CD14-positive monocyte (primary cell): ENCODE measurements around the gene ITFG2. TPM values are rescaled to one million over a fixed set of nuclear protein-coding genes. Genes with fewer than 3 reads are reported as not detected.

Source experiments
- DNase-seq, 3 donors: peaks; one replicate each; pipeline ENCODE4 v3.0.0-alpha.2; 2011 to 2022
- H2AFZ ChIP-seq: 2 replicates; pipeline ENCODE4 v1.6.0; 2012; ENCODE audit warnings: mild to moderate bottlenecking, low read depth, low read length, inconsistent platforms; ENCODE audit not compliant: insufficient read depth, poor library complexity, severe bottlenecking
- H3K27ac ChIP-seq, 2 donors: 1 replicate in 1 of 2; 2 replicates in 1 of 2; pipeline ENCODE4 v1.5.1; 2012 to 2013; ENCODE audit warnings: low read length in 2 of 2, control low read depth in 1 of 2, inconsistent platforms in 1 of 2, low read depth in 1 of 2, mild to moderate bottlenecking in 1 of 2
- H3K27me3 ChIP-seq, 2 donors: one replicate each; pipeline versions ENCODE4 v1.6.0 to v1.6.1; 2011 to 2013; ENCODE audit warnings: low read length in 2 of 2; ENCODE audit not compliant: control insufficient read depth in 2 of 2, insufficient read depth in 2 of 2
- H3K36me3 ChIP-seq, 2 donors: replicated peaks in 1 of 2; 1 replicate in 1 of 2; 2 replicates in 1 of 2; pipeline versions ENCODE4 v1.5.1 to v1.6.1; 2012 to 2013; ENCODE audit warnings: low read length in 2 of 2, control low read depth in 1 of 2, inconsistent platforms in 1 of 2, mild to moderate bottlenecking in 1 of 2; ENCODE audit not compliant: insufficient read depth in 2 of 2, control insufficient read depth in 1 of 2
- H3K4me1 ChIP-seq, 2 donors: 1 replicate in 1 of 2; 2 replicates in 1 of 2; pipeline versions ENCODE4 v1.5.1 to v1.6.1; 2012 to 2013; ENCODE audit warnings: low read length in 2 of 2, control low read depth in 1 of 2, inconsistent platforms in 1 of 2, mild to moderate bottlenecking in 1 of 2, moderate library complexity in 1 of 2; ENCODE audit not compliant: insufficient read depth in 2 of 2, control insufficient read depth in 1 of 2
- H3K4me2 ChIP-seq: replicated peaks from 2 replicates; pipeline ENCODE3; 2012; ENCODE audit warnings: low read length, moderate library complexity, mild to moderate bottlenecking; ENCODE audit not compliant: poor library complexity, severe bottlenecking; ENCODE audit errors: extremely low read depth
- H3K4me3 ChIP-seq, 3 experiments: fragments of 200-600 bp in 1 of 3; sonication (generic) in 1 of 3; replicated peaks in 1 of 3; 1 replicate in 2 of 3; 2 replicates in 1 of 3; pipeline ENCODE4 v1.5.1; 2011 to 2013; ENCODE audit warnings: low read length in 3 of 3, mild to moderate bottlenecking in 3 of 3, control low read depth in 2 of 3, low read depth in 2 of 3, inconsistent platforms in 1 of 3, moderate library complexity in 1 of 3
- H3K79me2 ChIP-seq: 2 replicates; pipeline ENCODE4 v1.6.0; 2012; ENCODE audit warnings: mild to moderate bottlenecking, control low read depth, inconsistent platforms, low read length, moderate library complexity; ENCODE audit not compliant: insufficient read depth
- H3K9ac ChIP-seq: 2 replicates; pipeline ENCODE4 v1.6.0; 2017; ENCODE audit warnings: low read length, mild to moderate bottlenecking; ENCODE audit not compliant: insufficient read depth, poor library complexity, severe bottlenecking
- H3K9me3 ChIP-seq, 2 donors: replicated peaks in 1 of 2; 1 replicate in 1 of 2; 2 replicates in 1 of 2; pipeline versions ENCODE4 v1.5.1 to v1.6.1; 2012 to 2013; ENCODE audit warnings: low read length in 2 of 2, control low read depth in 1 of 2; ENCODE audit not compliant: control insufficient read depth in 1 of 2, insufficient read depth in 1 of 2
- H4K20me1 ChIP-seq: 2 replicates; pipeline ENCODE4 v1.6.0; 2012; ENCODE audit warnings: mild to moderate bottlenecking, low read length, control low read depth, moderate library complexity; ENCODE audit not compliant: insufficient read depth
- H3K27ac Mint-ChIP-seq, 7 donors: one replicate each; pipeline ENCODE4 v1.8.0; 2020; ENCODE audit warnings: mild to moderate bottlenecking in 7 of 7, mixed read lengths in 7 of 7, moderate library complexity in 6 of 7, inconsistent platforms in 2 of 7
- H3K27me3 Mint-ChIP-seq, 3 donors: one replicate each; pipeline ENCODE4 v1.8.0; 2021 to 2022; ENCODE audit warnings: low read depth in 3 of 3, mild to moderate bottlenecking in 3 of 3, mixed read lengths in 3 of 3, moderate library complexity in 3 of 3, inconsistent platforms in 1 of 3
- H3K36me3 Mint-ChIP-seq, 2 donors: one replicate each; pipeline ENCODE4 v1.8.0; 2020; ENCODE audit warnings: mixed read lengths in 2 of 2, inconsistent platforms in 1 of 2, mild to moderate bottlenecking in 1 of 2
- H3K4me1 Mint-ChIP-seq: one replicate; pipeline ENCODE4 v1.8.0; 2020; ENCODE audit warnings: mild to moderate bottlenecking, mixed read lengths
- H3K4me3 Mint-ChIP-seq, 2 donors: one replicate each; pipeline ENCODE4 v1.8.0; 2020; ENCODE audit warnings: mild to moderate bottlenecking in 2 of 2, mixed read lengths in 2 of 2, moderate library complexity in 1 of 2
- H3K9me3 Mint-ChIP-seq, 7 donors: one replicate each; pipeline ENCODE4 v1.8.0; 2020 to 2022; ENCODE audit warnings: mixed read lengths in 7 of 7, mild to moderate bottlenecking in 6 of 7, moderate library complexity in 6 of 7, inconsistent platforms in 2 of 7
- WGBS: methylation state at CpG from one replicate; pipeline ENCODE4 v1.1.5; 2013; ENCODE audit warnings: missing lambda C conversion rate; ENCODE audit not compliant: insufficient coverage; 5-methylcytosine and 5-hydroxymethylcytosine counted together
- intact Hi-C, 2 donors: fragments of 100-400 bp; cut with micrococcal nuclease; formaldehyde crosslinking; loops; one replicate each; pipeline versions ENCODE4 v1.15.0 to v1.15.1; 2023
- polyA minus RNA-seq: library from RNA; depleted of rRNA, polyadenylated mRNA; stranded (reverse); fragments of >200 nt; gene quantifications from 2 replicates; pipeline ENCODE4 v1.2.3, GENCODE V29; 2012
- polyA plus RNA-seq, 3 donors: library from polyadenylated mRNA; depleted of rRNA in 1 of 3; unstranded in 2 of 3; stranded (reverse) in 1 of 3; fragments of 300-500 nt in 2 of 3; fragments of >200 nt in 1 of 3; fragmentation: Illumina TruSeq in 2 of 3; gene quantifications; 1 replicate in 2 of 3; 2 replicates in 1 of 3; pipeline ENCODE4 v1.2.3, GENCODE V29; 2012 to 2021
- total RNA-seq, 12 experiments: library from RNA in 1 of 12; stranded (reverse) in 1 of 12; fragments of 120-200 nt in 1 of 12; gene quantifications; one replicate each; pipeline ENCODE4 v1.2.4 and lab custom pipeline; 2013 to 2026; ENCODE audit warnings: mixed read lengths in 6 of 12, inconsistent platforms in 1 of 12
- TF ChIP-seq, protein P1 (sequence below): fragments of 200-600 bp; IDR thresholded peaks from one replicate; pipeline ENCODE4 v1.8.0; 2022; ENCODE audit warnings: antibody characterized with exemption, mild to moderate bottlenecking

The ITFG2 gene
- 29.9 TPM for total RNA-seq (2013)
- 10 to 100 TPM; 19.1 to 51.2 (median 24.0) TPM for polyA plus RNA-seq
- polyA minus RNA-seq: 24.0 and 34.1 TPM in 2 replicates
- 3.2 to 25.7 (median 13.1) reads per million in 11 experiments for total RNA-seq (lab: John Stamatoyannopoulos, UW)

DNA sequence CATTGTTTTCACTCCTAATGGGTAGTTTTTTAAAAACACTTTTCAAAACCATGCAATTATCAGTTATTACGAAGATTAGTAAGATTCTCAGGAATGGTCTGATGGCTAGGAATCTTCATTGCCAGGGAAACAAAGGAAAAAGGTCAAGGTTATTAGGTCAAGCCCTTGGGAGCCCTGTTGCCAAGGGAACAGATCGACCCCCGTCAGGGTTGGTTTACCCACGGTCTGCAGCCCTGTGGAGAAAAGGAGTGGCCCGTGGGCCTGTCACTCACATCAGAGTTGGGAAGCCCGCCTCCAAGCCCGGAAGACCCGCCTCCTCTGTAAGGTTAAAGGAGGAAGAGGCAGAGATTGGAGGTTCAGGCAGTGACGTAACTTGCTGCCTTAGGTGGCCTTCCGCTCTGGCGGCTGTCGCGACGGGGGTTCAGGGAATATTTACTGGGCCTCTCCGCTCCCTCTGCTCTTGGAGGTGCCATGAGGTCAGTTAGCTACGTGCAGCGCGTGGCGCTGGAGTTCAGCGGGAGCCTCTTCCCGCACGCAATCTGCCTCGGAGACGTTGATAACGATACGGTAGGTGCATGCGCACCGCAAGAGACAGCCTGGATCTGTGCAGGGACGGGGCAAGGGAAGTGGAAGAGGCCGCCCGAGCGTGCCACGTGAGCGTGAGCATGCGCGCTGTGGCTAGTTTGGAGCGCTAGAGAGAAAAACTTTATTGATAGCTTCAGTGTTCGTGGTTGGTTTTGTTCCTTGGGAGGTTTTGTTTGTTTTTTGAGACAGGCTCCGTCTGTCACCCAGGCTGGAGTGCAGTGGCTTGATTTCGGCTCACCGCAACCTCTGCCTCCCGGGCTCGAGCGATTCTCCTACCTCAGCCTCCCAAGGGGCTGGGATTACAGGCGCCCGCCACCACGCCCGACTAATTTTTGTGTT is at the start of gene ITFG2:
Gene ITFG2, plus strand, starts transcription at position 379 of the 924 bp plus-strand sequence. Its CDS starts 93 bp downstream, at position 472.
- H4K20me1 ChIP-seq: peaks cover 18% of the 10 kb centered on the region
- H3K27ac ChIP-seq: peak within 1 kb of the TSS; percentile 83 to 93
- Mint-ChIP-seq H3K4me3 (peak within 1 kb of the TSS; percentile 96 to 99), H3K9me3 (no peaks in the 10 kb centered on the region), H3K27me3 (no peaks in the 10 kb centered on the region), H3K36me3 (peaks cover 10 to 21% of the 10 kb centered on the region in 2 donors), H3K4me1 (peaks cover 18% of the 10 kb centered on the region), H3K27ac (peak within 1 kb of the TSS; percentile 99 to 100 (median 100))
- peak within 1 kb of the TSS; percentile 81 for H3K9ac ChIP-seq
- peaks cover 13 to 19% of the 10 kb centered on the region in 2 donors for H3K4me1 ChIP-seq
- no peaks in the 10 kb centered on the region for H3K9me3 ChIP-seq
- TF ChIP-seq, protein P1, sequence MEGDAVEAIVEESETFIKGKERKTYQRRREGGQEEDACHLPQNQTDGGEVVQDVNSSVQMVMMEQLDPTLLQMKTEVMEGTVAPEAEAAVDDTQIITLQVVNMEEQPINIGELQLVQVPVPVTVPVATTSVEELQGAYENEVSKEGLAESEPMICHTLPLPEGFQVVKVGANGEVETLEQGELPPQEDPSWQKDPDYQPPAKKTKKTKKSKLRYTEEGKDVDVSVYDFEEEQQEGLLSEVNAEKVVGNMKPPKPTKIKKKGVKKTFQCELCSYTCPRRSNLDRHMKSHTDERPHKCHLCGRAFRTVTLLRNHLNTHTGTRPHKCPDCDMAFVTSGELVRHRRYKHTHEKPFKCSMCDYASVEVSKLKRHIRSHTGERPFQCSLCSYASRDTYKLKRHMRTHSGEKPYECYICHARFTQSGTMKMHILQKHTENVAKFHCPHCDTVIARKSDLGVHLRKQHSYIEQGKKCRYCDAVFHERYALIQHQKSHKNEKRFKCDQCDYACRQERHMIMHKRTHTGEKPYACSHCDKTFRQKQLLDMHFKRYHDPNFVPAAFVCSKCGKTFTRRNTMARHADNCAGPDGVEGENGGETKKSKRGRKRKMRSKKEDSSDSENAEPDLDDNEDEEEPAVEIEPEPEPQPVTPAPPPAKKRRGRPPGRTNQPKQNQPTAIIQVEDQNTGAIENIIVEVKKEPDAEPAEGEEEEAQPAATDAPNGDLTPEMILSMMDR: no peak
- peak within 1 kb of the TSS; percentile 99 for H3K4me2 ChIP-seq
- peak; percentile 95 to 97 (median 96) for DNase-seq
- intact Hi-C loops: loop anchor here (2.0 to 5.0 kb wide), 2 partner anchors 18 to 65 kb away; partner anchors contain the start of genes FOXM1 (in 2 of the 2), RHNO1 (in 2 of the 2) and FKBP4 (in 1 of the 2)
- WGBS: 0% methylated on average over 37 of the region's 48 CpGs
- H3K27me3 ChIP-seq: no peaks in the 10 kb centered on the region
- peaks cover 8 to 24% of the 10 kb centered on the region in 2 donors for H3K36me3 ChIP-seq
- H2AFZ ChIP-seq: peak within 1 kb of the TSS; percentile 85
- H3K79me2 ChIP-seq: peaks cover 31% of the 10 kb centered on the region
- peak within 1 kb of the TSS; percentile 41 to 81 (median 57) for H3K4me3 ChIP-seq

DNA sequence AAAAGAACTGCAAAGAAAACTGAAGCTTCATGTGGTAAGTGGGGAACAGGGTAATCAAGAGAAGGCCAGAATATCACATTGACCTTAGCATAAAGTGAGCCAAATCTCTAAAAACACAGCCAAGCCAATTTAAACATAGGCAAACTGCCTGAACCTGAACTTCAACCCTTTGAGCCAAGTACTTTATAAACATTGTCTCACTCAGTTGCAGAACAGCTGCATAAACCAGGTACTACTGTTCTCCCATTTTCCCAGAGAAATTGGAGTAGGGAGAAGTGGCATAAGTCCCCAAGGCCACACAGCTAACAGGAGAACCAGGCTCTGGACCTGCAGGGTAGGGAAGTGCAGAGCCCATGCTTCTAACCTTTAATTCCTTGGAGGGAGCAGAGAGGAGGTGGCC is 48.1 kb upstream of the ITFG2 start:
- intact Hi-C loops: no loop called here
- Mint-ChIP-seq H3K27ac (no peak overlapping the region), H3K4me3 (no peak overlapping the region), H3K27me3 (peaks cover 0 to 4% (median 0%) of the 10 kb centered on the region in 3 donors), H3K9me3 (no peaks in the 10 kb centered on the region), H3K4me1 (no peaks in the 10 kb centered on the region), H3K36me3 (no peaks in the 10 kb centered on the region)
- Histone ChIP-seq H3K79me2 (no peaks in the 10 kb centered on the region), H3K27me3 (no peaks in the 10 kb centered on the region), H3K9me3 (no peaks in the 10 kb centered on the region), H3K4me1 (no peaks in the 10 kb centered on the region), H3K9ac (no peak overlapping the region), H3K4me2 (no peak overlapping the region), H3K36me3 (no peaks in the 10 kb centered on the region), H3K4me3 (no peak overlapping the region), H3K27ac (no peak overlapping the region), H2AFZ (no peak overlapping the region), H4K20me1 (no peaks in the 10 kb centered on the region)
- TF ChIP-seq, protein P1: no peak
- no peak for DNase-seq
